DMS79 (cell line): ENCODE data around the gene PDZRN3.

ENCODE experiments used
- DNase-seq: peaks from one replicate; lab custom pipeline; 2025; lab: John Stamatoyannopoulos, UW

PDZRN3 gene

GRCh38 chr3:73452729-73453128, 172.0 kb downstream of the PDZRN3 start:
- DNase-seq = no peak

- no peak for DNase-seq
Measured at GRCh38 chr3:73451301-73451944, 173.3 kb downstream of the PDZRN3 start.

GRCh38 chr3:73449774-73450173, 175.0 kb downstream of the PDZRN3 start:
- no peak for DNase-seq

GRCh38 chr3:73448761-73449301, 175.9 kb downstream of the PDZRN3 start:
- DNase-seq = no peak

GRCh38 chr3:73448041-73448440, 176.7 kb downstream of the PDZRN3 start:
- DNase-seq = no peak

GRCh38 chr3:73447111-73447510, 177.6 kb downstream of the PDZRN3 start:
- DNase-seq = no peak

- no peak for DNase-seq
Measured at GRCh38 chr3:73446467-73447110, 178.2 kb downstream of the PDZRN3 start.

GRCh38 chr3:73442886-73443285, 181.9 kb downstream of the PDZRN3 start:
- no peak for DNase-seq

- DNase-seq = no peak
Measured at GRCh38 chr3:73442152-73442551, 182.6 kb downstream of the PDZRN3 start.

GRCh38 chr3:73437828-73438227, 186.9 kb downstream of the PDZRN3 start:
- DNase-seq = no peak

- DNase-seq = no peak
Measured at GRCh38 chr3:73435055-73435454, 189.7 kb downstream of the PDZRN3 start.

- no peak for DNase-seq
Measured at GRCh38 chr3:73433687-73434086, 191.1 kb downstream of the PDZRN3 start.

GRCh38 chr3:73433079-73433478, 191.7 kb downstream of the PDZRN3 start:
- no peak for DNase-seq

GRCh38 chr3:73432706-73433032, 192.1 kb downstream of the PDZRN3 start:
- DNase-seq = no peak

GRCh38 chr3:73432023-73432705, 192.6 kb downstream of the PDZRN3 start:
- DNase-seq = no peak

- DNase-seq = no peak
Measured at GRCh38 chr3:73431183-73431900, 193.4 kb downstream of the PDZRN3 start.

GRCh38 chr3:73427048-73427706, 197.6 kb downstream of the PDZRN3 start:
- DNase-seq = no peak

- DNase-seq = no peak
Measured at GRCh38 chr3:73426606-73427005, 198.1 kb downstream of the PDZRN3 start.

- no peak for DNase-seq
Measured at GRCh38 chr3:73423116-73423515, 201.6 kb downstream of the PDZRN3 start.

- DNase-seq = no peak
Measured at GRCh38 chr3:73422571-73422970, 202.2 kb downstream of the PDZRN3 start.

- DNase-seq = no peak
Measured at GRCh38 chr3:73419942-73420341, 204.8 kb downstream of the PDZRN3 start.

- DNase-seq = no peak
Measured at GRCh38 chr3:73419179-73419803, 205.4 kb downstream of the PDZRN3 start.
